ENCODE results near the gene GPC1.

GPC1 gene

DNA sequence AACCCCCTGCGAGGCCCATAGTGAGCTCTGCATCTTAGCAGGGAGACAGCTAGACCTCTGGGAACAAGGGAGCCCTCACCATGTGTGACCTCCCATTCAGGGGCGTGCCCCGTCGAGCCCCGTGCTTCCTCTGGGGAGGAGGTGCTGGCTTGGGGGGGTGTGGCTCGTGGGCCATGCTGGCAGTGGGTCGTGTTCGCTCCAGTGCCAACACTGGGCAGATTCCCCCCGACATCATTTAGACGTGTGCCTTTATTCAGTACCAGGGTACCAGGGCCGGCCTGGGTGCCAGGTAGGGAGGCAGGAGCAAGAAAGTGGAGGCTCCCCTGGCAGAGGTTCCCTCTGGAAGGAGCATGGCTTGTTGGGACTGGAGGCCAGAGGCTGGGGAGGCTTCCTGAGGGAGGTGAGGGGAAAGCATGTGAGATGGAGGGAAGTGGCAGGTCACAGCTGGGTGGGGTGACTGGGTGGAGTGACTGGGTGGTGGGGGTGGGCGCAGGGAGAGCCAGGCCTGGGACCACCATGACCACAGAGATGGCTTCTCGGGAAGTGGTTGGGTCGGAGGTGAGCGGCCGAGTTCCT lies 15.2 kb downstream of the GPC1 start:
- H3K4me3 ChIP-seq (ENCODE audit: low read depth, low read length) = no peak overlapping the region
- TF ChIP-seq, protein P1, sequence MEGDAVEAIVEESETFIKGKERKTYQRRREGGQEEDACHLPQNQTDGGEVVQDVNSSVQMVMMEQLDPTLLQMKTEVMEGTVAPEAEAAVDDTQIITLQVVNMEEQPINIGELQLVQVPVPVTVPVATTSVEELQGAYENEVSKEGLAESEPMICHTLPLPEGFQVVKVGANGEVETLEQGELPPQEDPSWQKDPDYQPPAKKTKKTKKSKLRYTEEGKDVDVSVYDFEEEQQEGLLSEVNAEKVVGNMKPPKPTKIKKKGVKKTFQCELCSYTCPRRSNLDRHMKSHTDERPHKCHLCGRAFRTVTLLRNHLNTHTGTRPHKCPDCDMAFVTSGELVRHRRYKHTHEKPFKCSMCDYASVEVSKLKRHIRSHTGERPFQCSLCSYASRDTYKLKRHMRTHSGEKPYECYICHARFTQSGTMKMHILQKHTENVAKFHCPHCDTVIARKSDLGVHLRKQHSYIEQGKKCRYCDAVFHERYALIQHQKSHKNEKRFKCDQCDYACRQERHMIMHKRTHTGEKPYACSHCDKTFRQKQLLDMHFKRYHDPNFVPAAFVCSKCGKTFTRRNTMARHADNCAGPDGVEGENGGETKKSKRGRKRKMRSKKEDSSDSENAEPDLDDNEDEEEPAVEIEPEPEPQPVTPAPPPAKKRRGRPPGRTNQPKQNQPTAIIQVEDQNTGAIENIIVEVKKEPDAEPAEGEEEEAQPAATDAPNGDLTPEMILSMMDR (IDR thresholded peaks at IDR 0.05; ENCODE audit: low read depth, low read length, missing control alignments) = no peak
- DNase-seq (ENCODE audit: low read depth) = no peak

DNA sequence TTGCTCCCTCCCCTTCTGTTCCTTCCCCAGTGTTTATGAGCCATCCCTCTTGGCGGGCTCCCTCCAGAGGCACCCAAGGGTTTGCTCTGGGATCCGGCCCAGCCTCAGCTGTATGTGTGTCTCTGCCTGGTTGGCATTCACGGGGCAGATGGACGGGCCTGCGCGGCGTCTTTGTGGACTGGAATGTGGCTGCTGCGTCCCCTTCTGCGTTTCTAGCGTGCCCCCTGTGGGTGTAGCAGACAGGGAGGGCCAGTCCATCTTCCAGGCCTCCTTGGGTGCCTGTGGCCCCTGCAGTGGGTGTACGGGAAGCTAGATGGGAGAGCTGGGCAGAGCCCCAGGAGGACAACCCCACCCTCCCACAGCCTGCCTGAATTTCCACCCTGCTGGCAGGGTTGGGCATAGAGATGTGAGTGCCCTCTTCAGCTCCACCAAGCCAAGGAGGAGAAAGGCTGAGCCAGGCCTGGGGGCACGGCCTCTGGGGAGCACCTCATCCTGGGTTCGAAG lies 15.7 kb downstream of the GPC1 start:
- TF ChIP-seq, protein P1 (IDR thresholded peaks at IDR 0.05; ENCODE audit: low read depth, low read length, missing control alignments) = no peak
- DNase-seq (ENCODE audit: low read depth) = no peak
- no peak overlapping the region for H3K4me3 ChIP-seq (ENCODE audit: low read depth, low read length)

DNA sequence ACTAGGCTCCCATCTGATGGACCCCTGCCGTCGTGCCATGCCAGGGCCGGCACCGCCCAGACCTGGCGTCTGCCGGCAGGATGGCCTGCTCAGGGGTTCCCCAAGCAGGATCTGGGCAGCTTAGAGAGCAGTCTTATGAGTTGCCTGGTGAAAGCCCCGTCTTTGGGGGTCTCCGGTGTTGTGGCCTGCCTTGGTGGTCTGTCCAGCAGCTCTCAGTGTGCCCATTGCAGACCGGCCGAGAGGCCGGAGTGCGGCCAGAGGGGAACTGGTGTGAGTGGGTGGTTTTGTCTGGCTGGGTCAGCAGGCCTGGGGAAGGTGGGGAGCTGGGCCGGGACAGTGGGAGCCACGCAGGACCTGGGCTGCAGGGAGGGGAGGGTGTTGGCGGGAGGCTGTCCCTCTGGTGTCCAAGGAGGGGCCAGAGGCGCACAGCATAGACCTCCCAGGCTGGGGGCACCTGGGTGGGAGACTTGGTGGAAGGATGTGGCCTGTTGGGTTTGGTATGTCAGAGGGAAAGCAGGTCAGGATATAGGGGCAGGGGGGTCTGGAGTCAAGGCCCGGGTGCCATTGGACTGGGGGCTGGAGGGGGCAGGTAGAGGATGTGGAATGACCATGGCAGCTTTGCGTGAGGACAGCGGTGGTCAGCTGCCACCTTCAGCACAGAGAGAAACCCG lies 16.5 kb downstream of the GPC1 start:
- no peak overlapping the region for H3K4me3 ChIP-seq (ENCODE audit: low read depth, low read length)
- TF ChIP-seq, protein P1 (IDR thresholded peaks at IDR 0.05; ENCODE audit: low read depth, low read length, missing control alignments) = no peak
- DNase-seq (ENCODE audit: low read depth) = no peak

DNA sequence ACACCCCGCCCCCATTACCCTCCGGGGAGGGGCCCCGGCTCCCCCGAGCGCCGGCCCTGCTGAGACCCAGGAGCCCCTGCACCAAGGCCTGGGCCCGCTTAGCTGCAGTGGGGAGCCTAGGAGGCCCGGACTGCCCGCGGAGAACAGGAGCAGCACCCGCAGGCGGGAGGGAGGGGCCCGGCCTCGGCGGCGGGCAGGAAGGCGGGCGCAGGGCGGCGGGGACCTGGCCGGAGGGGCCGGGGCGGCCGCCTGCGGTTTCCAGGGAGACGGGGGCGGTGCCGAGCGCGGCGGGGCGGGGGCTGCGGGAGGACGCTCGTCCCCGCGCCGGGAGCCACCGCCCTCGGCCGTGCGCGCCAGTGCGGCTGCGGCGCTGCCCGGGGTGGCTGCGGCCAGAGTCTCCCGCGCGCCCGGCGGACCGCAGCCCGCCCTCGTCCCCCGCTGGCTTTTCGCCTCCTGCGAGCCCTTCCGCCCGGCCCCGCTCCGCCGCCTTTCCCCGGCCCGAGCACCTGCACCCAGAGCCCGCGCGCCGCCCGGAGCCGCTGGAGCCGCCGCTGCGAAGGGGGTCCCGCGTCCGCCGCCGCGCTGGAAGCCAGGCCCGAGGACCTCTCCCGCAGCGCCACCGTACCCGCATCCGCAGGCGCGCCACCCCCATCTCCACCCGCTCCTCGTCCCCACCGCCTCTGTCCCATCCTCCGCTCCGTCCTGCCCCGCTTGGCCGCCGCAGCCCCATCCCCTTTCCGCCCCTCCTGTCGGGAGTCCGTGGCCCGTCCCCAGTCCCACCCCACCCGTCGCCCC lies 17.2 kb downstream of the GPC1 start:
- TF ChIP-seq, protein P1 (IDR thresholded peaks at IDR 0.05; ENCODE audit: low read depth, low read length, missing control alignments) = no peak
- DNase-seq (ENCODE audit: low read depth) = no peak
- H3K4me3 ChIP-seq (ENCODE audit: low read depth, low read length) = no peak overlapping the region

DNA sequence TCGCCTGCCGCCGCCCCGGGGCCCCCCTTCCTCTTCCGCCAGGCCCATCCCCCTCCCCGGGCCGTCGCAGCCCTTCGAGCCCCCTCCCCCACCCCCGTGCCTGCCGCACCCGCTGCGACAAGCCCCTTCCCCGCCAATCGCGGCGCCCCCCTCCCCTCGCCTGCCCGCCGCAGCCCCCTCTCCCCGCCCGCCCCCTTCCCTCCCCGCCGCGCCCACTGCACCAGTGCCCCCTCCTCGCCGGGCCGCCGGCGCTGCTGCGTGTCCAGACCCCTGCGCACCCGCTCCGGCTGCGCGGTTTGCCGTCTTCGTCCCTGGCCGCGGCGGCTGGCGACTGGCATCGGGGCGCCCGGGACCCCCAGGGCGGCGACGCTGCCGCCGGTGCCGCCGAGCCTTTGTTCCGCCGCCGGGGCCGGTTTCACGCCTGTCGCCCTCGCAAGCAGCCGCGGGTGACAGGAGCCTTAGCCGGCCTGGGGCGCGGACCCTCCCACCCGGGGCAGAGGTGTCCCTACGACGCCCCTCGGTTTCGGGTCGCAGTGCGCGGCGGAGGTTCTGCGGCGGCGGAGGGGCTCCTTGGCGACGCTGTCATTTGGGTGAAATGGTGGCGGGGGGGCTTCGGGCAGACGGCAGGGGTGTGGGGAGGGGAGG lies 18.1 kb downstream of the GPC1 start:
- no peak overlapping the region for H3K4me3 ChIP-seq (ENCODE audit: low read depth, low read length)
- DNase-seq (ENCODE audit: low read depth) = no peak
- TF ChIP-seq, protein P1 (IDR thresholded peaks at IDR 0.05; ENCODE audit: low read depth, low read length, missing control alignments) = no peak

DNA sequence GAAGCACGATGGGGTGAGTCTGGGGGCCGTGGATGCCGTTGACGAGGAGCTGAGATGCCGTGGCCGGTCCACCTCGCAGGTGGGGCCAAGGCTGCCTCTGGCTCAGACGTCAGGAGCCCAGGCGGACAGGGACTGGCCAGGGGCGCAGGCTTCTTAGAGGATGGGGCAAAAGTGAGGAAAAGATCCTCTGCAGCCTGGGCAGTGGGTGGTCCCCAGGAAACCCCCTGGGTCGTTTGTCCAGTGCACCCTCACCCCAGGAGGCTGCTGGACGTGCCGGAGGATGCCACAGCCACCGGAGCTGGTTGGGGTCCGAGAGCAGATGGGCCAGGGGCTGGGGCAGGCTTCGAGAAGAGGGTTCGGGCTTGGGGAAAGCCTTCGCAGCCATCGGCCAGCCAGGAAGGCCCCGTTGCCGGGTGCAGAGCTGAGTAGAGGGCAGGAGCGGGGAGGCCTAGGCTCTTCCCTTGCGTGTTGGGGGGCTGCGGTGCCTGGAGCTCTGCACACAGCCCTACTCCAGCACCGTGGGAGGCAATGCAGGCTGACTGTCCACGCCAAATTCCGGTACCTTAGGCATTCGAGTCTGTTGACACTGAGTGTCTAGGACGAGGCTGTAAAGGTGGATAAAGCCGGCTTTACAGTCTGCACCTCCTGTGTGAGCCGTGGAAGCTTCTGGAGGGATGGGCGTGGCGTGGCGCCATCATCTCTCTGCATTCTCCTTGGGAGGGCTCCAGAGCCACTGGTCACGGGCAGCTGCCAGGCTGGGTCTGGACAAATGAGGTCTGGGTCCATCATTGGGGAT lies 18.8 kb downstream of the GPC1 start:
- no peak overlapping the region for H3K4me3 ChIP-seq (ENCODE audit: low read depth, low read length)
- TF ChIP-seq, protein P1 (IDR thresholded peaks at IDR 0.05; ENCODE audit: low read depth, low read length, missing control alignments) = no peak

More for the DNA sequence above, 18.8 kb downstream of the GPC1 start:
- DNase-seq (ENCODE audit: low read depth) = no peak

Data from GM12864 (cell line).